PC-3 (cell line): ENCODE results near the gene HNRNPUL2.

Experiments
- CTCF ChIP-seq: fragments of 300-600 bp; sonication (generic); conservative IDR thresholded peaks from 2 replicates; pipeline ENCODE4 v1.5.1; 2017; ENCODE audit warnings: antibody characterized with exemption, low read depth, mild to moderate bottlenecking, low read length
- EZH2 ChIP-seq: fragments of 300-600 bp; sonication (generic); IDR thresholded peaks from one replicate; pipeline ENCODE4 v1.6.1; 2017; ENCODE audit warnings: antibody characterized with exemption, mild to moderate bottlenecking, low read length; ENCODE audit not compliant: unreplicated experiment
- EZH2phosphoT487 ChIP-seq: fragments of 300-600 bp; sonication (generic); IDR thresholded peaks from 2 replicates; pipeline ENCODE4 v1.6.1; 2018; ENCODE audit warnings: mild to moderate bottlenecking, antibody characterized with exemption, low read length, borderline replicate concordance

GRCh38 chr11:62710001-62710345, 17.3 kb downstream of the HNRNPUL2 start:
- no peak for TF ChIP-seq CTCF
- TF ChIP-seq EZH2: no peak
- no peak for TF ChIP-seq EZH2phosphoT487
